Uterus (tissue), 2 donors: Measurements from ENCODE around the gene USP35.

Experiments
- POLR2A ChIP-seq, 2 donors: fragments of 450-650 bp; IDR thresholded peaks; one replicate each; pipeline ENCODE4 v1.6.1; 2016; ENCODE audit warnings: antibody characterized with exemption in 2 of 2, mild to moderate bottlenecking in 1 of 2, moderate library complexity in 1 of 2
- TF ChIP-seq, protein P1 (sequence below), 4 experiments: fragments of 200-600 bp in 2 of 4; fragments of 450-650 bp in 2 of 4; sonication (generic) in 2 of 4; IDR thresholded peaks; one replicate each; pipeline ENCODE4 v1.5.1; 2016 to 2019; ENCODE audit warnings: antibody characterized with exemption in 4 of 4, mild to moderate bottlenecking in 2 of 4, moderate library complexity in 1 of 4

DNA sequence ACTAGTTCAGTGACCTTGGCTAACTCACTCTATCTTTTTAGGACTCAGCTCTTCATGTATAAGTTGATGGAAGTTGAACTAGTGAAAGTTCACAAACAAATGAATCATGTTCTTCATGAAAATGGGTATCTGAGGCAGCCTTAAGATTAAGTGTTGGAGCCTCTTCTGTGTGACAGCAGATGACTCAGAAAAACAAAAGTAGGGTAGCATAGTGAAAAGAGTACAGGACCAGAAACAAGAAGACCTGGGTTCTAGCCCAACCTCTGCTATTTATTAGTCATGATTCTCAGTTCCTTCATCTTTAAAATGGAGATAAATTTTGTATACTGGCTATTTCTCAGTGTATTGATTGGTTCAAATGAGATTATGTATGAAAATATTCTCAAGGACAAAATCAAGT lies 60.2 kb downstream of the USP35 start:
- TF ChIP-seq, protein P1, sequence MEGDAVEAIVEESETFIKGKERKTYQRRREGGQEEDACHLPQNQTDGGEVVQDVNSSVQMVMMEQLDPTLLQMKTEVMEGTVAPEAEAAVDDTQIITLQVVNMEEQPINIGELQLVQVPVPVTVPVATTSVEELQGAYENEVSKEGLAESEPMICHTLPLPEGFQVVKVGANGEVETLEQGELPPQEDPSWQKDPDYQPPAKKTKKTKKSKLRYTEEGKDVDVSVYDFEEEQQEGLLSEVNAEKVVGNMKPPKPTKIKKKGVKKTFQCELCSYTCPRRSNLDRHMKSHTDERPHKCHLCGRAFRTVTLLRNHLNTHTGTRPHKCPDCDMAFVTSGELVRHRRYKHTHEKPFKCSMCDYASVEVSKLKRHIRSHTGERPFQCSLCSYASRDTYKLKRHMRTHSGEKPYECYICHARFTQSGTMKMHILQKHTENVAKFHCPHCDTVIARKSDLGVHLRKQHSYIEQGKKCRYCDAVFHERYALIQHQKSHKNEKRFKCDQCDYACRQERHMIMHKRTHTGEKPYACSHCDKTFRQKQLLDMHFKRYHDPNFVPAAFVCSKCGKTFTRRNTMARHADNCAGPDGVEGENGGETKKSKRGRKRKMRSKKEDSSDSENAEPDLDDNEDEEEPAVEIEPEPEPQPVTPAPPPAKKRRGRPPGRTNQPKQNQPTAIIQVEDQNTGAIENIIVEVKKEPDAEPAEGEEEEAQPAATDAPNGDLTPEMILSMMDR (IDR thresholded peaks at IDR 0.05), result no peak
- TF ChIP-seq POLR2A (IDR thresholded peaks at IDR 0.05), result no peak
